HEK293T (cell line): Measurements from ENCODE around the gene SMAP2.

Experiments used
- CTCF ChIA-PET: fragments of 350-600 bp; formaldehyde crosslinking; extraction: SDS; loops from one replicate; lab custom pipeline; 2021; ENCODE audit warnings: antibody characterized with exemption, inconsistent platforms; lab: Yijun Ruan, JAX
- POLR2A ChIA-PET: fragments of 350-600 bp; formaldehyde crosslinking; extraction: SDS; loops from one replicate; lab custom pipeline; 2020; ENCODE audit warnings: antibody characterized with exemption, inconsistent platforms; lab: Yijun Ruan, JAX
- DNase-seq: peaks from one replicate; pipeline ENCODE4 v3.0.0; 2012; ENCODE audit warnings: mixed read lengths; ENCODE audit errors: extremely low spot score
- ARNT ChIP-seq: fragments of 450-650 bp; IDR thresholded peaks from 2 replicates; pipeline ENCODE4 v1.6.1; 2017; ENCODE audit warnings: mild to moderate bottlenecking
- BHLHE40 ChIP-seq: fragments of 450-650 bp; IDR thresholded peaks from 2 replicates; pipeline ENCODE4 v1.6.1; 2016; ENCODE audit warnings: mild to moderate bottlenecking, moderate library complexity, borderline replicate concordance
- CTBP1 ChIP-seq: fragments of 450-650 bp; IDR thresholded peaks from 2 replicates; pipeline ENCODE4 v1.6.1; 2016; ENCODE audit warnings: borderline replicate concordance
- ELF4 ChIP-seq: fragments of 450-650 bp; IDR thresholded peaks from 2 replicates; pipeline ENCODE4 v1.6.1; 2017; ENCODE audit warnings: antibody characterized with exemption
- FOXA1 ChIP-seq: fragments of 450-650 bp; IDR thresholded peaks from 2 replicates; pipeline ENCODE4 v1.6.1; 2016; ENCODE audit warnings: mild to moderate bottlenecking
- FOXK2 ChIP-seq: fragments of 450-650 bp; IDR thresholded peaks from 2 replicates; pipeline ENCODE4 v1.6.1; 2016; ENCODE audit warnings: mild to moderate bottlenecking
- FOXM1 ChIP-seq: fragments of 450-650 bp; IDR thresholded peaks from 2 replicates; pipeline ENCODE4 v1.6.1; 2017; ENCODE audit warnings: mild to moderate bottlenecking, borderline replicate concordance
- HDGF ChIP-seq: fragments of 450-650 bp; IDR thresholded peaks from 2 replicates; pipeline ENCODE4 v1.6.1; 2017; ENCODE audit warnings: antibody characterized with exemption, borderline replicate concordance
- L3MBTL2 ChIP-seq: fragments of 450-650 bp; conservative IDR thresholded peaks from 2 replicates; pipeline ENCODE4 v1.6.1; 2016; ENCODE audit warnings: mild to moderate bottlenecking
- LEF1 ChIP-seq: fragments of 450-650 bp; IDR thresholded peaks from 2 replicates; pipeline ENCODE4 v1.6.1; 2017; ENCODE audit warnings: mild to moderate bottlenecking, borderline replicate concordance
- NFRKB ChIP-seq: fragments of 450-650 bp; IDR thresholded peaks from 2 replicates; pipeline ENCODE4 v1.6.1; 2016; ENCODE audit warnings: mild to moderate bottlenecking, moderate library complexity
- SP1 ChIP-seq: fragments of 450-650 bp; IDR thresholded peaks from 2 replicates; pipeline ENCODE4 v1.6.1; 2017
- SUZ12 ChIP-seq: fragments of 450-650 bp; IDR thresholded peaks from 2 replicates; pipeline ENCODE4 v1.6.1; 2016; ENCODE audit warnings: mild to moderate bottlenecking
- TARDBP ChIP-seq: fragments of 450-650 bp; IDR thresholded peaks from 2 replicates; pipeline ENCODE4 v1.6.1; 2016
- ZNF384 ChIP-seq: fragments of 450-650 bp; IDR thresholded peaks from 2 replicates; pipeline ENCODE4 v1.6.1; 2016
- TF ChIP-seq, protein P1 (sequence below): fragments of 450-650 bp; IDR thresholded peaks from 2 replicates; pipeline ENCODE4 v1.6.1; 2016

The SMAP2 gene

DNA sequence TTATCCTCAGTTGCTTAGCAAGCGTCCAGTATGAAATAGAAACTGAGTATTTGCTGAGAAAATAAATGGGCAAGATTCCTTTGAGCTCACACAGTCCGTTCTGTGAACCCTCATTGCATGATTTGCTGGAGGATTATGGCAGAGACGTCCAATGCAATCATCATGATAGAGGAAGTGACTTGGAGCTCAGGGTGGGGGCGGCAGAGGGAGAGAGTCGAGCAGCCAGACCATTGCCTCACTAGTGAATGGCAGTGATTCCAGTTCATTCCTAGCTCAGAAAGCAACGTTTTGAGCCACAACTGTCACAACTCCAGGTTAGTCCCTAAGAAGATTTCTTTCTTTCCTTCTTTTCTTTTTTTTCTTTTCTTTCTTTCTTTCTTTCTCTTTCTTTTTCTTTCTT, 28.9 kb upstream of the SMAP2 start:
- CTCF ChIA-PET: interaction anchor here (0.8 to 1.1 kb wide), 2 partner anchors 60 to 201 kb away, joined by 3 to 5 read pairs; no protein-coding TSS in a partner anchor
- POLR2A ChIA-PET: interaction anchor here (1.0 kb wide), 1 partner anchor 30 kb away, joined by 3 read pairs; no protein-coding TSS in a partner anchor
- DNase-seq: no peak
- TF ChIP-seq BHLHE40 (no peak), L3MBTL2 (no peak), NFRKB (no peak), LEF1 (no peak), FOXA1 (no peak), ARNT (no peak), ELF4 (no peak), CTBP1 (no peak), SUZ12 (no peak), TARDBP (no peak), ZNF384 (no peak), HDGF (no peak), FOXM1 (no peak)
- TF ChIP-seq, protein P1, sequence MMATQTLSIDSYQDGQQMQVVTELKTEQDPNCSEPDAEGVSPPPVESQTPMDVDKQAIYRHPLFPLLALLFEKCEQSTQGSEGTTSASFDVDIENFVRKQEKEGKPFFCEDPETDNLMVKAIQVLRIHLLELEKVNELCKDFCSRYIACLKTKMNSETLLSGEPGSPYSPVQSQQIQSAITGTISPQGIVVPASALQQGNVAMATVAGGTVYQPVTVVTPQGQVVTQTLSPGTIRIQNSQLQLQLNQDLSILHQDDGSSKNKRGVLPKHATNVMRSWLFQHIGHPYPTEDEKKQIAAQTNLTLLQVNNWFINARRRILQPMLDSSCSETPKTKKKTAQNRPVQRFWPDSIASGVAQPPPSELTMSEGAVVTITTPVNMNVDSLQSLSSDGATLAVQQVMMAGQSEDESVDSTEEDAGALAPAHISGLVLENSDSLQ: no peak

DNA sequence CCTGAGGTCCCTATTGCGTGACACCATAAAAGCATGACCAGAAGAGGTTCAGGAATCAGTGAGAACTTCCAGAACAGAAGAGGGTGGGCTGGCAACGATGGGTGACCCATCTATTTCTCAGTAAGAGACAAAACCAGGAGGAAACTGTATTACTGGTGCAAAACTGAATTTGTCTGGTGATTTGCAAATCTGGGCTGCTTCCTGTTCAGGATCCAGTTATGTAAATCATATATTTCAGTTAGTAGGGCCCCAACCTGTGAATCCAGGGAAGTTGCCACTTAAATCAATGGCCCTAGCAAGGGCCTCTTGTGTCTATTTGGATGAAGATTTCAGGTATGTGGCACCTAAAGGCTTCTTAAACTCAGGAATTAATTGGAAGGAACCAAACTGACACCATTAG, 23.1 kb upstream of the SMAP2 start:
- CTCF ChIA-PET: no interaction called here
- no peak for DNase-seq
- POLR2A ChIA-PET: no interaction called here
- TF ChIP-seq SUZ12 (no peak), ZNF384 (no peak), FOXA1 (no peak), SP1 (no peak), CTBP1 (no peak), LEF1 (no peak), L3MBTL2 (no peak)
- TF ChIP-seq, protein P1: no peak

DNA sequence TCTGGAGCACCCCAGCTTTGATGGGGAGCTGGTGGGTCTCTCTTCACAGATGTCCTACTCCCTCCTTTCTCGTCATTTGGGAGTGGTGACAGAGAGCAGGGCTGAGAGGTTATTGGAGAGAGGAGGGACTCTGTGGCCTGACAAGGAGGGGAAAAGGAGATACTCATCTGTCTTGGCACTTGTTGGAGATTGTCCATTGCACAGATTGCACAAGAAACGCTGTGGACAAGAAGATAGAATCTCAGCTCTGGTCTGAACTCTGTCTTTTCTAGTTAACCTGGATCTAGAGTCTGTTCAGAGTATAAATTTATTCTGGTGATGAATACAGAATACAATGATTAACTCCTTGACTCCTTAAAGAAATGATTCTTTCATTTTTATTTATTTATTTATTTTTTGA, 22.4 kb upstream of the SMAP2 start:
- TF ChIP-seq FOXK2: no peak
- TF ChIP-seq ARNT: no peak
- TF ChIP-seq CTBP1: no peak
- TF ChIP-seq TARDBP: no peak
- no peak for TF ChIP-seq FOXA1
- no peak for TF ChIP-seq SP1
- TF ChIP-seq HDGF: no peak
- TF ChIP-seq BHLHE40: no peak
- no peak for TF ChIP-seq ZNF384
- TF ChIP-seq LEF1: no peak
- no peak for TF ChIP-seq SUZ12
- no peak for TF ChIP-seq ELF4
- TF ChIP-seq FOXM1: no peak
- TF ChIP-seq NFRKB: no peak
- TF ChIP-seq, protein P1: no peak
- no peak for TF ChIP-seq L3MBTL2
- CTCF ChIA-PET: interaction anchor here (0.6 kb wide), 1 partner anchor 68 kb away, joined by 4 read pairs; no protein-coding TSS in a partner anchor
- POLR2A ChIA-PET: interaction anchor here (1.3 kb wide), 1 partner anchor 22 kb away, joined by 5 read pairs; the partner anchor contains the start of gene SMAP2
- no peak for DNase-seq

DNA sequence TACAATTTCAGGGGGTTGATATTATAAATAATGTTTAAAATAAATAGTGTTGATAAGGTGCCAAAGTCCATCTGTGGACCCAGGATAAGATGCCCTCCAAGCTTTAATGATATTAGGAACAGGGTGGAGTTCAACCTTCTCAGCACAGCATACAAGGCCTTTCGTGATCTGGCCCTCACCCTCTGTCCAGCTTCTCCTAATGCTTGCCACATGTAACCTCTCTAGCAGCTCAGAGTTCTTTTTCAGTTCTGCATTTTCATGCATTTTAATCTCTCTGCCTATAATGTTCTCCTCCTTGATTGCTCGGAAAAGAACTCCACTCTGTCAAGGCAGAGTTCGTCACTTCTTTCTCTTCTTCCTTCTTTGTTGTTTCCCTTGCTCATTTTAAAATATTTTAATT, 21.4 kb upstream of the SMAP2 start:
- DNase-seq: no peak
- POLR2A ChIA-PET: interaction anchor here (1.3 kb wide), 2 partner anchors 9 to 21 kb away, joined by 3 to 5 read pairs; partner anchors contain the start of gene SMAP2
- TF ChIP-seq ARNT (no peak), LEF1 (no peak), HDGF (no peak), BHLHE40 (no peak), ZNF384 (no peak), SUZ12 (no peak), CTBP1 (no peak), FOXK2 (no peak), FOXM1 (no peak), FOXA1 (no peak), TARDBP (no peak), NFRKB (no peak), ELF4 (no peak), L3MBTL2 (no peak)
- TF ChIP-seq, protein P1: no peak
- CTCF ChIA-PET: interaction anchor here (0.8 kb wide), 1 partner anchor 99 kb away, joined by 4 read pairs; no protein-coding TSS in a partner anchor

DNA sequence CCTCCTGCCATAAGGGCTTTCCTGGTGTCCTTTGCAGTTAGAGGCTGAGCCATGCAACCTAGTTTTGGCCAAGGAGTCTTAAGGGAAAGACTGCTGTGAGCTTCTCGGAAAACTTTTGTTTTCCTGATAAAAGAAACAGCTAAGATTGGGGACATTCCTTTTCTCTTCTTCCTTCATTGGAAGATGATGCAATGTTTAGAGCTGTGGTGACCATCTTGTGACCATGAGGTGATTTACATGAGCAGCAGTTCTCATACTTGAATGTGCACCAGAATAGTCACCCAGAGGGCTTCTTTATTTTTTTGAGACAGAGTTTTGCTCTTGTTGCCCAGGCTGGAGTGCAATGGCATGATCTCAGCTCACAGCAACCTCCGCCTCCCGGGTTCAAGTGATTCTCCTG, 20.4 kb upstream of the SMAP2 start:
- ChIA-PET CTCF (no interaction called here), POLR2A (interaction anchor here (1.3 kb wide), 1 partner anchor 10 kb away, joined by 3 read pairs; no protein-coding TSS in a partner anchor)
- no peak for DNase-seq
- no peak for TF ChIP-seq NFRKB
- no peak for TF ChIP-seq FOXM1
- TF ChIP-seq SP1: no peak
- TF ChIP-seq SUZ12: no peak
- no peak for TF ChIP-seq ELF4
- TF ChIP-seq TARDBP: no peak
- TF ChIP-seq LEF1: no peak
- no peak for TF ChIP-seq ZNF384
- no peak for TF ChIP-seq CTBP1
- TF ChIP-seq BHLHE40: no peak
- TF ChIP-seq, protein P1: no peak
- no peak for TF ChIP-seq FOXK2
